Endothelial cell of umbilical vein (primary cell): Measurements from ENCODE around the gene INO80C. TPM values are rescaled to one million over a fixed set of nuclear protein-coding genes. Genes with fewer than 3 reads are reported as not detected.

Experiments
- BruUV-seq: library from RNA; stranded (reverse); fragments of 400-500 nt; replicated peaks from 2 replicates; lab custom pipeline; 2021; lab: Mats Ljungman, UMichigan
- CTCF ChIA-PET: fragments of 300-600, 350-600 bp; sonication (Branson Sonifier 250); formaldehyde crosslinking; loops from one replicate; lab custom pipeline; 2021; ENCODE audit warnings: antibody characterized with exemption, inconsistent platforms; lab: Charles Lee
- POLR2A ChIA-PET: fragments of 300-600, 350-600 bp; sonication (Branson Sonifier 250); formaldehyde crosslinking; loops from one replicate; lab custom pipeline; 2021; ENCODE audit warnings: antibody characterized with exemption, inconsistent platforms; lab: Charles Lee
- DNase-seq: peaks from one replicate; pipeline ENCODE4 v3.0.0-alpha.2; 2011; ENCODE audit warnings: low read depth, low spot score
- FAIRE-seq: peaks from 2 replicates; lab custom pipeline; 2011; peaks lifted over from hg19 to GRCh38; lab: Jason Lieb, UNC
- H2AFZ ChIP-seq: 2 replicates; pipeline ENCODE4 v1.6.0; 2012; ENCODE audit warnings: low read depth, low read length, control low read depth, inconsistent platforms
- H3K27ac ChIP-seq: 2 replicates; pipeline ENCODE4 v1.5.1; 2011; ENCODE audit warnings: low read depth, mild to moderate bottlenecking, control low read depth, low read length, moderate library complexity; ENCODE audit not compliant: insufficient read depth
- H3K27me3 ChIP-seq, 2 experiments: 2 replicates each; pipeline versions ENCODE4 v1.6.0 to v1.6.1; 2011; ENCODE audit warnings: low read length in 2 of 2, mixed read lengths in 1 of 2; ENCODE audit not compliant: control insufficient read depth in 2 of 2, insufficient read depth in 2 of 2
- H3K36me3 ChIP-seq, 2 experiments: 2 replicates in 1 of 2; 3 replicates in 1 of 2; pipeline ENCODE4 v1.5.1; 2011; ENCODE audit warnings: low read length in 2 of 2, mild to moderate bottlenecking in 1 of 2, moderate library complexity in 1 of 2; ENCODE audit not compliant: control insufficient read depth in 2 of 2, insufficient read depth in 2 of 2; ENCODE audit errors: extremely low read depth in 1 of 2
- H3K4me1 ChIP-seq: 3 replicates; pipeline ENCODE4 v1.5.1; 2011; ENCODE audit warnings: mild to moderate bottlenecking, low read length; ENCODE audit not compliant: control insufficient read depth, insufficient read depth; ENCODE audit errors: extremely low read depth
- H3K4me2 ChIP-seq: 2 replicates; pipeline ENCODE4 v1.6.1; 2011; ENCODE audit warnings: low read length, control low read depth, mixed read lengths; ENCODE audit not compliant: insufficient read depth
- H3K4me3 ChIP-seq, 3 experiments: fragments of 200-600 bp in 1 of 3; sonication (generic), shearing (Covaris generic) in 1 of 3; replicated peaks in 1 of 3; 2 replicates each; pipeline ENCODE4 v1.5.1; 2011 to 2016; ENCODE audit warnings: control low read depth in 3 of 3, low read length in 3 of 3, mild to moderate bottlenecking in 2 of 3, inconsistent platforms in 1 of 3, low read depth in 1 of 3, moderate library complexity in 1 of 3; ENCODE audit not compliant: insufficient read depth in 1 of 3
- H3K79me2 ChIP-seq: 2 replicates; pipeline ENCODE4 v1.6.0; 2012; ENCODE audit warnings: low read length, inconsistent platforms; ENCODE audit not compliant: control insufficient read depth, insufficient read depth
- H3K9ac ChIP-seq: replicated peaks from 2 replicates; pipeline ENCODE3; 2011; ENCODE audit warnings: low read length, control low read depth; ENCODE audit not compliant: insufficient read depth; ENCODE audit errors: extremely low read depth
- H3K9me1 ChIP-seq: replicated peaks from 3 replicates; pipeline ENCODE4 v1.6.0; 2011; ENCODE audit warnings: mild to moderate bottlenecking, low read length; ENCODE audit not compliant: control insufficient read depth, insufficient read depth; ENCODE audit errors: extremely low read depth
- H3K9me3 ChIP-seq: replicated peaks from 2 replicates; pipeline ENCODE4 v1.5.1; 2012; ENCODE audit warnings: low read length, inconsistent platforms; ENCODE audit not compliant: control insufficient read depth, insufficient read depth
- H4K20me1 ChIP-seq: replicated peaks from 2 replicates; pipeline ENCODE3; 2011; ENCODE audit warnings: mild to moderate bottlenecking, low read length; ENCODE audit not compliant: control insufficient read depth, insufficient read depth; ENCODE audit errors: extremely low read depth
- EZH2 ChIP-seq: IDR thresholded peaks from 2 replicates; pipeline ENCODE4 v1.6.1; 2012; ENCODE audit warnings: borderline replicate concordance, low read depth, mild to moderate bottlenecking, moderate library complexity, low read length, inconsistent platforms; ENCODE audit not compliant: severe bottlenecking
- FOS ChIP-seq: IDR thresholded peaks from 2 replicates; pipeline ENCODE4 v1.6.1; 2011; ENCODE audit warnings: mild to moderate bottlenecking, low read length, moderate library complexity, borderline replicate concordance; ENCODE audit not compliant: insufficient read depth
- GATA2 ChIP-seq: IDR thresholded peaks from 2 replicates; pipeline ENCODE4 v1.7.0; 2011; ENCODE audit warnings: low read depth, mild to moderate bottlenecking, moderate library complexity, mixed read lengths, low read length; ENCODE audit not compliant: insufficient read length, insufficient read depth
- JUN ChIP-seq: IDR thresholded peaks from 2 replicates; pipeline ENCODE4 v1.6.1; 2011; ENCODE audit warnings: borderline replicate concordance, low read depth; ENCODE audit not compliant: insufficient read length, insufficient read depth
- MYC ChIP-seq: IDR thresholded peaks from one replicate; pipeline ENCODE4 v1.6.1; 2011; ENCODE audit warnings: mild to moderate bottlenecking, low read depth, low read length
- POLR2A ChIP-seq: IDR thresholded peaks from 2 replicates; pipeline ENCODE4 v1.6.1; 2012; ENCODE audit warnings: low read depth, mild to moderate bottlenecking, control low read depth, low read length
- POLR2AphosphoS5 ChIP-seq: IDR thresholded peaks from 2 replicates; pipeline ENCODE4 v1.6.1; 2012; ENCODE audit warnings: low read depth, mild to moderate bottlenecking, control low read depth, low read length, moderate library complexity; ENCODE audit not compliant: insufficient read depth
- dilution Hi-C: fragments of 300-500 bp; cut with MboI; formaldehyde crosslinking; loops from one replicate; pipeline ENCODE4 v1.15.0; 2019; ENCODE audit warnings: low sequenced_read_pairs; ENCODE audit not compliant: extremely low pct_ligation_motif_present
- intact Hi-C: fragments of 100-400 bp; cut with micrococcal nuclease; formaldehyde crosslinking; loops from one replicate; pipeline ENCODE4 v1.10.0; 2022
- polyA plus RNA-seq, 4 experiments: library from polyadenylated mRNA; depleted of rRNA in 3 of 4; stranded (reverse) in 3 of 4; unstranded in 1 of 4; fragments of >200 nt; gene quantifications; 2 replicates each; pipeline versions ENCODE4 v1.2.1 to v1.2.3, GENCODE V29; 2011 to 2012; ENCODE audit warnings: missing spikeins in 1 of 4
- total RNA-seq: library from RNA; stranded (reverse); gene quantifications from 2 replicates; pipeline ENCODE4 v1.2.3, GENCODE V29; 2021
- TF ChIP-seq, protein P1 (sequence below), 2 donors: IDR thresholded peaks; 1 replicate in 1 of 2; 2 replicates in 1 of 2; pipeline ENCODE4 v1.5.1; 2011; ENCODE audit warnings: low read length in 2 of 2, mild to moderate bottlenecking in 2 of 2, moderate library complexity in 2 of 2, control low read depth in 1 of 2, inconsistent platforms in 1 of 2, low read depth in 1 of 2; ENCODE audit not compliant: insufficient read depth in 1 of 2; ENCODE audit errors: extremely low read depth in 1 of 2
- TF ChIP-seq, protein P2 (sequence below): IDR thresholded peaks from 2 replicates; pipeline ENCODE4 v1.6.1; 2011; ENCODE audit not compliant: insufficient read depth, insufficient read length

Gene INO80C
- total and polyA plus RNA-seq, 2 donors (not counting 3 experiments of a cell fraction or from before 2014, with no cell fraction given), result 43.4 to 56.0 TPM

DNA sequence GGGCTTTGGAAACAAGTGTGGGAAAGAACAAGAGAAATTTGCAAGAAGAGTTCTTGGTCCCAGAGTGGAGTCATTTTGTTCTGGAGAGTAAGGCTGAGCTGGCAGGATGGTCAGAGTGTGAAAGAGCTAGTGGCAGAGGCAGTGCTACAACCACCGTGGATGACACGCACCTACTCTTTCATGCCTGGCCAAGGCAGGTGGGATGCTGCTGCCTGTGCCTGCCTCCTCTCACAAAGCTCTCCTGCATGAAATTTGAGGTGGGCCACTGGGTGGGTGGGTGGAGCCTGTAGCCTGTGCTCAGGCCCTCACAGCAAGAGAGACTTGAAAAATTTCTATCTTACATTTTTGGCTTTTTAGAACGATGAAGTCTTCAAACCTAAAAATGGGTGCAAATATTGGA lies 9.4 kb upstream of the INO80C start:
- H3K4me1 ChIP-seq, result no peaks in the 10 kb centered on the region
- FAIRE-seq, result no peak
- POLR2A ChIA-PET, result no interaction called here
- H3K27me3 ChIP-seq, result no peaks in the 10 kb centered on the region
- H3K79me2 ChIP-seq, result no peaks in the 10 kb centered on the region
- TF ChIP-seq, protein P1, sequence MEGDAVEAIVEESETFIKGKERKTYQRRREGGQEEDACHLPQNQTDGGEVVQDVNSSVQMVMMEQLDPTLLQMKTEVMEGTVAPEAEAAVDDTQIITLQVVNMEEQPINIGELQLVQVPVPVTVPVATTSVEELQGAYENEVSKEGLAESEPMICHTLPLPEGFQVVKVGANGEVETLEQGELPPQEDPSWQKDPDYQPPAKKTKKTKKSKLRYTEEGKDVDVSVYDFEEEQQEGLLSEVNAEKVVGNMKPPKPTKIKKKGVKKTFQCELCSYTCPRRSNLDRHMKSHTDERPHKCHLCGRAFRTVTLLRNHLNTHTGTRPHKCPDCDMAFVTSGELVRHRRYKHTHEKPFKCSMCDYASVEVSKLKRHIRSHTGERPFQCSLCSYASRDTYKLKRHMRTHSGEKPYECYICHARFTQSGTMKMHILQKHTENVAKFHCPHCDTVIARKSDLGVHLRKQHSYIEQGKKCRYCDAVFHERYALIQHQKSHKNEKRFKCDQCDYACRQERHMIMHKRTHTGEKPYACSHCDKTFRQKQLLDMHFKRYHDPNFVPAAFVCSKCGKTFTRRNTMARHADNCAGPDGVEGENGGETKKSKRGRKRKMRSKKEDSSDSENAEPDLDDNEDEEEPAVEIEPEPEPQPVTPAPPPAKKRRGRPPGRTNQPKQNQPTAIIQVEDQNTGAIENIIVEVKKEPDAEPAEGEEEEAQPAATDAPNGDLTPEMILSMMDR (IDR thresholded peaks at IDR 0.05; ENCODE audit: extremely low read depth in 1 of 2, insufficient read depth in 1 of 2, low read depth in 1 of 2, low read length in 2 of 2), result no peak
- no peak for TF ChIP-seq GATA2
- TF ChIP-seq POLR2AphosphoS5, result no peak
- no peak overlapping the region for H3K9ac ChIP-seq
- no peaks in the 10 kb centered on the region for H4K20me1 ChIP-seq
- no peak overlapping the region for H2AFZ ChIP-seq
- CTCF ChIA-PET, result no interaction called here
- H3K36me3 ChIP-seq, result no peaks in the 10 kb centered on the region
- no peak overlapping the region for H3K4me3 ChIP-seq
- H3K9me3 ChIP-seq, result no peaks in the 10 kb centered on the region
- intact Hi-C loops, result no loop called here
- dilution Hi-C loops, result no loop called here
- no peak overlapping the region for H3K27ac ChIP-seq
- H3K9me1 ChIP-seq, result no peaks in the 10 kb centered on the region
- no TSS peak for BruUV-seq
- H3K4me2 ChIP-seq, result no peak overlapping the region
- DNase-seq, result no peak

DNA sequence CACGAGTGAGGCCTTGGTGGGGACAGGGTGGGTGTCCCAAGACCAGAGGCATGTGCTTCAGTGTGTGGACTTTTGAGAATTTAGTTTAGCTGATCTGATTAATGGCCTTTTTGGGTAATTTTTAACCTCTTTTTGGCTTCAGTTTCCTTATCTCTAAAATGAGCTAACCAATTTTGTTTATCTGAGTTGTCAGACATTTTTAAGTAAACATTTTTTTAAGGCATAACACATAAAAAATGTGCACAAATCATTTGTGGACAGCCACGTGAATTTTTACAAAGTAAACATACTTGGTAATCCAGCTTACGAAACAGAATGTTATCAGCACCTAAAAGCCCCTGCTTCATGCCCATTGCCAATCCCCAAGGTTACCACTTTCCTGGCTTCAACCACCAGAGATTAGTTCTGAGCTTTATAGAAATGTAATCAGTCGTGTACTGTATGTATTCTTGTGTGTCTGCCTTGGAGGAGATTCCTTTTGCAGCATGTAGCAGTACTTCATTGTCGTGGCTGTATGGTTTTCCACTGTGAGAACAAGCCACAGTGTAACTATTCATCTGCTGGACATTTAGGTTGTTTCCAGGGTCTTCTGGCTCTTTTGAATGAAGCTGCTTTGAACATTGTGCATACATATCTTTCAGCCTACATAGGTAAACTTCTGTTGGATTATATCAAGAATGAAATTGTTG lies 8.4 kb upstream of the INO80C start:
- no peak overlapping the region for H3K27ac ChIP-seq
- H3K9me3 ChIP-seq, result no peaks in the 10 kb centered on the region
- FAIRE-seq, result no peak
- no peak overlapping the region for H3K4me2 ChIP-seq
- H4K20me1 ChIP-seq, result no peaks in the 10 kb centered on the region
- no peaks in the 10 kb centered on the region for H3K9me1 ChIP-seq
- no peaks in the 10 kb centered on the region for H3K27me3 ChIP-seq
- intact Hi-C loops (no loop called here), dilution Hi-C loops (no loop called here)
- ChIA-PET CTCF (interaction anchor here (0.9 to 1.1 kb wide), 2 partner anchors 9 to 47 kb away, joined by 3 read pairs; no protein-coding TSS in a partner anchor), POLR2A (no interaction called here)
- TF ChIP-seq, protein P1 (IDR thresholded peaks at IDR 0.05; ENCODE audit: extremely low read depth in 1 of 2, insufficient read depth in 1 of 2, low read depth in 1 of 2, low read length in 2 of 2), result no peak
- no peak for TF ChIP-seq FOS
- TF ChIP-seq EZH2, result no peak
- no peak for TF ChIP-seq MYC
- TF ChIP-seq, protein P2, sequence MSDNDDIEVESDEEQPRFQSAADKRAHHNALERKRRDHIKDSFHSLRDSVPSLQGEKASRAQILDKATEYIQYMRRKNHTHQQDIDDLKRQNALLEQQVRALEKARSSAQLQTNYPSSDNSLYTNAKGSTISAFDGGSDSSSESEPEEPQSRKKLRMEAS, result no peak
- TF ChIP-seq GATA2, result no peak
- TF ChIP-seq POLR2AphosphoS5, result no peak
- no peak for TF ChIP-seq JUN
- TF ChIP-seq POLR2A, result no peak
- H3K4me1 ChIP-seq, result peaks cover 2% of the 10 kb centered on the region
- BruUV-seq, result no TSS peak
- H3K36me3 ChIP-seq, result no peaks in the 10 kb centered on the region
- H2AFZ ChIP-seq, result no peak overlapping the region
- no peak overlapping the region for H3K9ac ChIP-seq
- no peaks in the 10 kb centered on the region for H3K79me2 ChIP-seq
- no peak overlapping the region for H3K4me3 ChIP-seq
- peak; percentile 18 for DNase-seq
